GM12872 (cell line): ENCODE data around the gene FAM81A.

Source experiments
- TF ChIP-seq, protein P1 (sequence below): IDR thresholded peaks from 3 replicates; pipeline ENCODE4 v1.5.1; 2011; ENCODE audit warnings: low read depth, mild to moderate bottlenecking, low read length, moderate library complexity; ENCODE audit not compliant: insufficient read depth

The FAM81A gene

DNA sequence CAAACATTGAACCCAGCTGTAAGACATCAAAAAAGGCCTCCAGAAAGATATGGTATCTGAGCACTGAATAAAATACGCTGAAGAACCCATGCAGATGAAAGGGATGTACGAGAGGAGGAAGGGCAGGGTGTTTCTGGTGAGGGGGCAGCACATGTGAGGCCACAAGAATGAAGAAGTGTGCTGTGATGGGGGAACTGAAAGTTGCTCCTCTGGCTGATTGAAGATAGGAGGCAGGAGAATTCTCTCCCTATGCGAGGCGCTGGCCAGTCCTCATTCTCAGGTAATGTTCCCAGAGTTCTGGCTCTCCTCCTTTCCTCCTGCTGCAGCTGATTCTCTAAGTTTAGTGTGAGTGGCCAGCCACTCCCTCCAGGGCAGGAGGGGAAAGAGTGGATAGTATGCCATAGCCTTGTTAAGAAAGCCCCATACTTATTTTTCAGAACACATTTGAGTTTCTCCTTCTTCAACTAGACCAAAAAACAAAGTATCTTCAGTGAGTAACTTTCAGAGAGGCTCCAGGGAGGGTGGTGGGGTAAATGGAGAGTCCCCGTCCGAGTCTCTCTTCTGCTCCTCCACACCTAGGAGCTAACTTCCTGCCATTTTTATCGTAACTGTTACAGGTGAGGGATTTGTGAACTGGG is 38.4 kb upstream of the FAM81A start:
- TF ChIP-seq, protein P1, sequence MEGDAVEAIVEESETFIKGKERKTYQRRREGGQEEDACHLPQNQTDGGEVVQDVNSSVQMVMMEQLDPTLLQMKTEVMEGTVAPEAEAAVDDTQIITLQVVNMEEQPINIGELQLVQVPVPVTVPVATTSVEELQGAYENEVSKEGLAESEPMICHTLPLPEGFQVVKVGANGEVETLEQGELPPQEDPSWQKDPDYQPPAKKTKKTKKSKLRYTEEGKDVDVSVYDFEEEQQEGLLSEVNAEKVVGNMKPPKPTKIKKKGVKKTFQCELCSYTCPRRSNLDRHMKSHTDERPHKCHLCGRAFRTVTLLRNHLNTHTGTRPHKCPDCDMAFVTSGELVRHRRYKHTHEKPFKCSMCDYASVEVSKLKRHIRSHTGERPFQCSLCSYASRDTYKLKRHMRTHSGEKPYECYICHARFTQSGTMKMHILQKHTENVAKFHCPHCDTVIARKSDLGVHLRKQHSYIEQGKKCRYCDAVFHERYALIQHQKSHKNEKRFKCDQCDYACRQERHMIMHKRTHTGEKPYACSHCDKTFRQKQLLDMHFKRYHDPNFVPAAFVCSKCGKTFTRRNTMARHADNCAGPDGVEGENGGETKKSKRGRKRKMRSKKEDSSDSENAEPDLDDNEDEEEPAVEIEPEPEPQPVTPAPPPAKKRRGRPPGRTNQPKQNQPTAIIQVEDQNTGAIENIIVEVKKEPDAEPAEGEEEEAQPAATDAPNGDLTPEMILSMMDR: no peak

DNA sequence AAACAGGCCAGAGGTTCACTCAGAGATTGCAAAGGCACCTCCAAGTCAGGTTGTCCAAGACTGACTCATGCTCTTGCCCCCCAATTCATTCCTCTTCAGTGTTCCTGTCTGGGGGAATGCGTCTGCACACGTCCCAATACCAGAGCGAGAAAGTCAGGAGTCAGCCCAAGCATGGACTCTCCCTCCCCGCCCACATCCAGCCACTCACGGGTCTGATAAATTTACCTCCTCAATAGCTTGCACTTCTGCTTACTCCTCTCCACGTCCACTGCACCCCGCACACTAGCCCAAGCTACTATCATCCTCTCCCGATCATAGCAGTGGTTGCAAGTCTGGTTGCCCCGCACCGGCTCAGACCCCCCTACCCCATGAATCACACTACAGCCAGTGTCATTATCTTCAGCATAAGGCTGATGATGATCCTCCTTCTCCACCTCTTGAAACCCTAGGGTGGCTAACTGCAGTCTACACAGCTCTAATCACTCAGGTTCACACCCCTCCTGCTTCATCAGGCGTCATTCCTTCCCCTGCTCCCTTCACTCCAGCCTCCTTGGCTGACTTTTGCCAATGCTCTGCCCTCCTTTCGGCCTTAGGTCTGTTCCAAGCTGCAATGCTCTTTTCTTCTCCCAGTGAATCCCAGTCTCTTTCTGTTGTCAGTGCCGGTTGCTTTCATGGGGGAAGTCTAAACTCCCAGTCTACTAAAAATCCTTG is 37.7 kb upstream of the FAM81A start:
- TF ChIP-seq, protein P1: no peak

DNA sequence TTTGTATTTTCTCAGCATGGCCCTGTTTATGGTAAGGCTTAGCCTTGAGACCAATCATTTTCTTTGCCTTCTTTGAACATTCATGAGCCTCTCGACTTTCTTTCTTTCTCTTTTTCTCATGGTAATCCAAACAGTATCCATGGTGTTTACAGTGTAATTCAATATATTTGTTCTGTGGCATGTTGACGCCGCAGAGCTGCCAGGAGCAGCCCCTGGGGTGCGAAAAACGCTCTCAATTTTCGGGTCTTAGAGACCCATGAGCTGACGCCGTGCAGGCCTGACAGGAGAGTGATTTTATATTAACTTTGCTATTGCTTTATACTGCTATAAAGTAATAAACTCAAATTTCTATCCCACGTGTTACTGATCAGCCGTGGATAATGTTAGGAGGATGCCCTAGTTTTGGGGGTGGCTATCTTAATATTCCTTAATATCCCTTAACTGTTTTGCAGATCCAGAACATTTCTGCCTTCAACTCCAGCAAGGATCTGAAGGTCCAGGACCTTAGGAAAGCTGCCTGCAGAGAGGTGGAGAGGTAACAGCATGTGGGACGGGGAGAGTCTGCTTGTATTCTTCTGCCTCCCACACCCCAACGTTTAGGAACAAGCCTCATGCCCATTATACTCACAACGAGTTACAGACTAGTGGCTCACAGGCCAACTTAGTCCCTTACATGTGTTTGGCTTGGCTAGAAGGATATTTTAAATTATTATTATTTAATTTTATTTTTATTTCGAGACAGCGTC is 36.0 kb upstream of the FAM81A start:
- TF ChIP-seq, protein P1: no peak

DNA sequence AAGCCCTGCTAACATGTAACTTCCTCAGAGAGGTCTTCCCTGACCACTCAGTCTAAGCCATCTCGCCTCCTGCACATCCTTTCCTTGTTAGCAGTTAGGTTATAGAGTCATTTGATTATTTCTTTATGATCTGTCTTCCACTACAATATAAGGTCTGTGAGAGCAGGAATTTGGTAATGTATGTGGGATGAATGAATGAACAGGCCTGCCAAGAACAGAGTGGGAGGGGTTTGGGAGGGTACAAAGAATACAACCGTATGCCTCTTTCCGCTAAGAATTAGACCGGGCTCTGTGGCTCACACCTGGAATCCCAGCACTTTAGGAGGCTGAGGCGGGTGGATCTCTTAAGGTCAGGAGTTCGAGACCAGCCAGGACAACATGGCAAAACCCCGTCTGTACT is 32.9 kb upstream of the FAM81A start:
- TF ChIP-seq, protein P1: no peak

DNA sequence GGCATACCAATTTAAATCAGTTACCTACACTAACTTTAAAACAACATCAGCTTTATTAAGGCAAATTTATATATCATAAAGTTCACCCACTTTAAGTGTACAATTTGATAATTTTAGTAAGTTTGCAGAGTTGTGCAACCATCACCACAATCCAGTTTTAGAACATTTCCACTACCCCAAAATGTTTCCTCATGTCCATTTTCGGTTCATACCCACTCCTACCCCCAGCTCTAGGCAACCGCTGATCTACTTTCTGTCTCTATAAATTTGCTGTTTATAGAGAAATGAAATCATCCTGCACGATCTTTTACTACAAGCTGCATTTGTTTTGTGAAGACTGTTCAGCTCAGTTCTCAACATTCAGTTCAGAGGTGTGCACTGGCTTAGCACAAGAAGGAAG is 31.5 kb upstream of the FAM81A start:
- TF ChIP-seq, protein P1: no peak

DNA sequence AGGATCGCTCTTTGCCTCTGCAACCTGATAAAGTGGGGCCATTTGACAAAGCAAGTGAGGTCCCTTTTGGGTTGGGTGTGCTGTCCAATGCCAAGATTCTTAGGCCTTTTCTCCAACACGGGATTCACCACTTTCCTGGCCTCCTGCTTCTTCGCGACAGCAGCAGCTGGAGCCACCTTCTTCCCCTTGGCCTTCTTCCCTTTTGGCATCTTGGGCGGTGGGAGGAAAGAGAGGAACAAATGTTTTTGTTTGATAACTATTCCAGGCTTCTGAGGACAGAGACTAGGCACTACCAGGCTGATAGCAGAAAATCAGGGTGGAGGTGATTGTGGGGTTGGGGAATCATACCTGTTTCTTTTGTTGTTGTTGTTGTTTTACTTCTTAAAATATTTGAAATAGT is 30.0 kb upstream of the FAM81A start:
- TF ChIP-seq, protein P1: no peak

DNA sequence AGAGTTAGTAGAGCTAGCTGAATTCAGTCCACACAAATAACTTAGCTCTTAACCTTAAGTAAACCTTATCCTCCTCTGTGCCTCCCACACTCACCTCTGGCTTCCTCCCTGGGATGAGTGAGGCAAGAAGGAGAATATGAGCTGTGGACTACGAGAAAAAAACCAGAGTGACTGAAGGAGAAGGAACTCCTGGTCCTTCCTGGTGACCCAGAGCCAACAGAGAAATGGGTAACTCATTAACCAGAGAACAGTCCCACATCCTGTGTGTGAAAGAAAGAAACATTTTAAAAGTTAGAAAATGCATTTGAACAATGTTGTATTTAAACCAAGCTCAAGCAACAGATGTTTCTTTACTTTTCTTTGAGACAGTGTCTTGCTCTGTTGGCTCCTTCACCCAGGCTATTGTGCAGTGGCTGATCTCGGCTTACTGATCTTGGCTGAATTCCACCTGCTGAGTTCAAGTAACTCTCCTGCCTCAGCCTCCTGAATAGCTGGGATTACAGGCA is 27.5 kb upstream of the FAM81A start:
- TF ChIP-seq, protein P1: no peak
